NCI-H1417 (cell line): ENCODE data around the gene UBB.

ENCODE experiments used
- DNase-seq, 3 experiments: peaks; one replicate each; lab custom pipeline; 2025; lab: John Stamatoyannopoulos, UW

UBB gene

GRCh38 chr17:16380640-16381495 lies at the start of gene UBB:
Gene UBB (plus strand): TSS chr17:16381091. CDS start chr17:16381908, 817 bp downstream.
- DNase-seq = peak in 1 of 3 experiments; percentile 94

- no peak for DNase-seq
These were observed 42.5 kb upstream of the UBB start for GRCh38 chr17:16338391-16338790.

- DNase-seq = no peak
These were observed 41.5 kb upstream of the UBB start for GRCh38 chr17:16339402-16339801.

GRCh38 chr17:16339959-16340358 lies 40.9 kb upstream of the UBB start:
- DNase-seq = no peak

- no peak for DNase-seq
These were observed 37.9 kb upstream of the UBB start for GRCh38 chr17:16342979-16343378.

GRCh38 chr17:16343569-16343968 lies 37.3 kb upstream of the UBB start:
- DNase-seq = no peak

- DNase-seq = no peak
These were observed 35.3 kb upstream of the UBB start for GRCh38 chr17:16345565-16345964.

- no peak for DNase-seq
These were observed 34.1 kb upstream of the UBB start for GRCh38 chr17:16346721-16347271.

GRCh38 chr17:16348586-16348985 lies 32.3 kb upstream of the UBB start:
- no peak for DNase-seq

- DNase-seq = no peak
These were observed 31.5 kb upstream of the UBB start for GRCh38 chr17:16349431-16349830.

- DNase-seq = no peak
These were observed 29.1 kb upstream of the UBB start for GRCh38 chr17:16351831-16352230.

- peak; percentile 56 to 88 (median 83) for DNase-seq
These were observed 28.6 kb upstream of the UBB start for GRCh38 chr17:16352303-16352666.

- DNase-seq = peak; percentile 34 to 88 (median 84)
These were observed 28.1 kb upstream of the UBB start for GRCh38 chr17:16352667-16353316.

- DNase-seq = peak; percentile 36 to 78 (median 71)
These were observed 27.3 kb upstream of the UBB start, which contains the start of gene CENPV for GRCh38 chr17:16353317-16354174. Gene CENPV (minus strand): TSS chr17:16353469. CDS start chr17:16353436, 33 bp downstream.

GRCh38 chr17:16354585-16354984 lies 26.3 kb upstream of the UBB start:
- no peak for DNase-seq

GRCh38 chr17:16358394-16358793 lies 22.5 kb upstream of the UBB start:
- no peak for DNase-seq

- DNase-seq = no peak
These were observed 19.0 kb upstream of the UBB start for GRCh38 chr17:16361874-16362273.

- peak; percentile 28 to 74 (median 65) for DNase-seq
These were observed 16.9 kb upstream of the UBB start for GRCh38 chr17:16363749-16364536.

- no peak for DNase-seq
These were observed 16.3 kb upstream of the UBB start for GRCh38 chr17:16364625-16365024.

- no peak for DNase-seq
These were observed 9.1 kb upstream of the UBB start for GRCh38 chr17:16371742-16372141.
